HepG2 (cell line): ENCODE results near the gene SNX30. TPM values are rescaled to one million over a fixed set of nuclear protein-coding genes. Genes with fewer than 3 reads are reported as not detected.

Source experiments
- ATAC-seq: fragments of 200-7000 bp; cut with Tn5 transposase; 3 replicates; pipeline ENCODE4 v1.9.1; 2020; ENCODE audit warnings: mild to moderate bottlenecking, moderate library complexity
- BruUV-seq: library from RNA; stranded (reverse); fragments of 400-500 nt; replicated peaks from 2 replicates; lab custom pipeline; 2021; lab: Mats Ljungman, UMichigan
- CTCF ChIA-PET: fragments of 300-600 bp; formaldehyde crosslinking; extraction: SDS; loops from one replicate; lab custom pipeline; 2021; ENCODE audit warnings: low total read pairs, inconsistent platforms, low intra/inter-chr PET ratio; lab: Yijun Ruan, JAX
- POLR2A ChIA-PET: fragments of 350-600 bp; sonication (Branson Sonifier 250); formaldehyde crosslinking; loops from one replicate; lab custom pipeline; 2020; ENCODE audit warnings: antibody characterized with exemption, inconsistent platforms; lab: Yijun Ruan, JAX
- DNase-seq: peaks from one replicate; pipeline ENCODE4 v3.0.0-alpha.2; 2015; ENCODE audit warnings: low spot score
- FAIRE-seq: peaks from 3 replicates; lab custom pipeline; 2011; peaks lifted over from hg19 to GRCh38; lab: Jason Lieb, UNC
- H2AFZ ChIP-seq: one replicate; pipeline ENCODE4 v1.6.1; 2011; ENCODE audit warnings: low read length, inconsistent platforms
- H3K27ac ChIP-seq: fragments of 300-600 bp; 3 replicates; pipeline ENCODE4 v1.8.0; 2011; ENCODE audit warnings: mixed run types, mild to moderate bottlenecking, mixed read lengths, low read length, inconsistent platforms; ENCODE audit not compliant: insufficient read depth; ENCODE audit errors: extremely low read length
- H3K27me3 ChIP-seq, 2 experiments: fragments of 200-600 bp in 1 of 2; 2 replicates in 1 of 2; 3 replicates in 1 of 2; pipeline versions ENCODE4 v1.6.0 to v1.8.0; 2011; ENCODE audit warnings: low read length in 2 of 2, mild to moderate bottlenecking in 2 of 2, moderate library complexity in 2 of 2, inconsistent platforms in 1 of 2; ENCODE audit not compliant: insufficient read depth in 2 of 2, control insufficient read depth in 1 of 2
- H3K36me3 ChIP-seq, 2 experiments: fragments of 200-600 bp in 1 of 2; replicated peaks in 1 of 2; 2 replicates in 1 of 2; 3 replicates in 1 of 2; pipeline versions ENCODE4 v1.5.1 to v1.8.0; 2011; ENCODE audit warnings: low read length in 2 of 2, inconsistent platforms in 1 of 2; ENCODE audit not compliant: insufficient read depth in 2 of 2, control insufficient read depth in 1 of 2
- H3K4me1 ChIP-seq: 2 replicates; pipeline ENCODE4 v1.5.1; 2012; ENCODE audit warnings: low read length, inconsistent platforms; ENCODE audit not compliant: insufficient read depth
- H3K4me2 ChIP-seq: 2 replicates; pipeline ENCODE4 v1.6.0; 2011; ENCODE audit warnings: low read depth, low read length, inconsistent platforms
- H3K4me3 ChIP-seq, 3 experiments: fragments of 200-600 bp in 1 of 3; sonication (generic), shearing (Covaris generic) in 1 of 3; replicated peaks in 1 of 3; 2 replicates each; pipeline ENCODE4 v1.5.1; 2011 to 2016; ENCODE audit warnings: low read length in 3 of 3, inconsistent platforms in 2 of 3, low read depth in 2 of 3, mild to moderate bottlenecking in 2 of 3, control low read depth in 1 of 3, mixed read lengths in 1 of 3; ENCODE audit not compliant: insufficient read depth in 1 of 3
- H3K79me2 ChIP-seq: one replicate; pipeline ENCODE4 v1.6.1; 2011; ENCODE audit warnings: low read length, inconsistent platforms; ENCODE audit not compliant: insufficient read depth
- H3K9ac ChIP-seq: 2 replicates; pipeline ENCODE4 v1.6.0; 2011; ENCODE audit warnings: mild to moderate bottlenecking, low read depth, low read length, inconsistent platforms; ENCODE audit not compliant: insufficient read depth
- H3K9me3 ChIP-seq: 2 replicates; pipeline ENCODE4 v1.5.1; 2012; ENCODE audit warnings: mild to moderate bottlenecking, low read length
- H4K20me1 ChIP-seq: 2 replicates; pipeline ENCODE4 v1.6.0; 2011; ENCODE audit warnings: inconsistent platforms, mild to moderate bottlenecking, low read length, moderate library complexity; ENCODE audit not compliant: insufficient read depth
- DMTF1 ChIP-seq: sonication (generic); formaldehyde crosslinking; IDR thresholded peaks from 2 replicates; pipeline ENCODE4 v1.4.0; 2020; ENCODE audit warnings: mild to moderate bottlenecking, missing genetic modification reagents
- ELK4 ChIP-seq: sonication (generic); formaldehyde crosslinking; IDR thresholded peaks from 2 replicates; pipeline ENCODE4 v1.9.0; 2021; ENCODE audit warnings: missing genetic modification reagents, borderline replicate concordance
- GZF1 ChIP-seq: sonication (generic); formaldehyde crosslinking; IDR thresholded peaks from 2 replicates; pipeline ENCODE4 v1.5.1; 2020; ENCODE audit warnings: mild to moderate bottlenecking, missing genetic modification reagents
- MAFF ChIP-seq: IDR thresholded peaks from 2 replicates; pipeline ENCODE4 v1.6.1; 2011; ENCODE audit warnings: low read depth, low read length, improper control_type of control experiment
- MAFK ChIP-seq, 2 experiments: IDR thresholded peaks in 1 of 2; conservative IDR thresholded peaks in 1 of 2; 2 replicates each; pipeline ENCODE4 v1.6.1; 2011; ENCODE audit warnings: improper control_type of control experiment in 2 of 2, low read length in 2 of 2
- NCOA2 ChIP-seq: sonication (generic); formaldehyde crosslinking; IDR thresholded peaks from 2 replicates; pipeline ENCODE4 v1.8.0; 2022; ENCODE audit warnings: inconsistent platforms
- NFKB2 ChIP-seq: sonication (generic); formaldehyde crosslinking; IDR thresholded peaks from 2 replicates; pipeline ENCODE4 v1.4.0; 2020; ENCODE audit warnings: missing genetic modification reagents, borderline replicate concordance
- NFRKB ChIP-seq: fragments of 450-650 bp; IDR thresholded peaks from 2 replicates; pipeline ENCODE4 v1.6.1; 2017
- POLR2G ChIP-seq: fragments of 200-400 bp; formaldehyde crosslinking; IDR thresholded peaks from 2 replicates; pipeline ENCODE4 v1.6.1; 2018; ENCODE audit warnings: mild to moderate bottlenecking, low read depth, low read length, moderate library complexity
- SNRNP70 ChIP-seq: fragments of 200-400 bp; formaldehyde crosslinking; IDR thresholded peaks from 2 replicates; pipeline ENCODE4 v1.6.1; 2017; ENCODE audit warnings: mild to moderate bottlenecking, low read depth, low read length, moderate library complexity
- ZNF17 ChIP-seq: sonication (generic); formaldehyde crosslinking; IDR thresholded peaks from 2 replicates; pipeline ENCODE4 v1.5.0; 2020; ENCODE audit warnings: mild to moderate bottlenecking, missing genetic modification reagents
- ZNF18 ChIP-seq: sonication (generic); formaldehyde crosslinking; IDR thresholded peaks from 2 replicates; pipeline ENCODE4 v1.8.0; 2022; ENCODE audit warnings: mild to moderate bottlenecking, missing genetic modification reagents; ENCODE audit not compliant: insufficient replicate concordance
- ZNF782 ChIP-seq: sonication (generic); formaldehyde crosslinking; IDR thresholded peaks from 2 replicates; pipeline ENCODE4 v1.4.0; 2020; ENCODE audit warnings: missing genetic modification reagents, mild to moderate bottlenecking, borderline replicate concordance
- WGBS: methylation state at CpG from one replicate; pipeline ENCODE4 v1.1.6; 2017; ENCODE audit warnings: low lambda C conversion rate; 5-methylcytosine and 5-hydroxymethylcytosine counted together
- in situ Hi-C: cut with HindIII; loops from 2 replicates; pipeline ENCODE4 v1.10.0; 2017; ENCODE audit warnings: low pct_unique_long_range_greater_than_20kb; ENCODE audit not compliant: extremely low pct_ligation_motif_present
- intact Hi-C: fragments of 100-400 bp; cut with micrococcal nuclease; formaldehyde crosslinking; loops from one replicate; pipeline ENCODE4 v1.10.0; 2022; ENCODE audit not compliant: unreplicated experiment
- polyA plus RNA-seq, 8 experiments: library from polyadenylated mRNA; depleted of rRNA in 3 of 8; stranded (reverse) in 7 of 8; unstranded in 1 of 8; fragments of >200 nt; fragmentation: Illumina TruSeq in 4 of 8; extraction: Trizol in 4 of 8; gene quantifications; 2 replicates each; pipeline versions ENCODE4 v1.2.1 to v1.2.3, GENCODE V29; 2011 to 2016; ENCODE audit warnings: low read depth in 4 of 8, missing spikeins in 1 of 8, mixed read lengths in 1 of 8; ENCODE audit not compliant: insufficient read depth in 1 of 8
- total RNA-seq, 5 experiments: library from RNA; depleted of rRNA; stranded (reverse); fragments of >200 nt; fragmentation: Illumina TruSeq; extraction: Trizol; gene quantifications; 2 replicates each; pipeline ENCODE4 v1.2.3, GENCODE V29; 2016; ENCODE audit warnings: low read depth in 1 of 5

Gene SNX30
- total and polyA plus RNA-seq, 2 of the 13 experiments (the other 11 are each of a cell fraction or from before 2014, with no cell fraction given): 4.4 to 12.4 TPM

- Histone ChIP-seq H4K20me1 (no peaks in the 10 kb centered on the region), H3K4me1 (peaks cover 23% of the 10 kb centered on the region), H3K9ac (no peak overlapping the region), H3K27ac (no peak overlapping the region), H3K4me3 (no peak overlapping the region), H2AFZ (peak overlapping the region; percentile 34), H3K79me2 (peaks cover 17% of the 10 kb centered on the region), H3K9me3 (no peaks in the 10 kb centered on the region), H3K27me3 (no peaks in the 10 kb centered on the region), H3K4me2 (no peak overlapping the region), H3K36me3 (no peaks in the 10 kb centered on the region; a peak in 1 of 5 replicates)
- FAIRE-seq (no peak), DNase-seq (no peak), ATAC-seq (no peak)
- BruUV-seq: no TSS peak
- CTCF ChIA-PET: no interaction called here
- WGBS: 75% methylated on average over 1 of the region's 1 CpG
- no peak for TF ChIP-seq ELK4 (CRISPR knock-in tag)
- TF ChIP-seq NFKB2 (CRISPR knock-in tag): no peak
- no peak for TF ChIP-seq NCOA2 (CRISPR knock-in tag)
- no peak for TF ChIP-seq ZNF782
- no peak for TF ChIP-seq GZF1 (CRISPR knock-in tag)
- no peak for TF ChIP-seq DMTF1 (CRISPR knock-in tag)
- no peak for TF ChIP-seq NFRKB
- no peak for TF ChIP-seq ZNF18
- TF ChIP-seq MAFF: peak; percentile 82
- no peak for TF ChIP-seq SNRNP70
- no peak for TF ChIP-seq POLR2G
- peak; percentile 71 to 82 for TF ChIP-seq MAFK (conservative IDR thresholded peaks at IDR 0.05 in 1 of 2, IDR thresholded peaks at IDR 0.05 in 1 of 2; ENCODE audit: low read length in 2 of 2)
- TF ChIP-seq ZNF17: no peak
- intact Hi-C loops (loop anchor here (10.0 kb wide), 1 partner anchor 334 kb away; the partner anchor contains the start of gene HSDL2), in situ Hi-C loops (loop anchor here (25.0 kb wide), 2 partner anchors 232 to 632 kb away; partner anchors contain the start of gene KIAA1958)
- POLR2A ChIA-PET: interaction anchor here (1.9 to 3.3 kb wide), 3 partner anchors 11 to 31 kb away, joined by 5 to 32 read pairs (median 17); partner anchors contain the start of gene SNX30
Measured at GRCh38 chr9:112719241-112719691, 31.3 kb upstream of the SNX30 start.
